GM18867 (cell line): ENCODE data around the gene NUDT14.

Experiments used
- ATAC-seq: cut with Tn5 transposase; IDR thresholded peaks from one replicate; pipeline ENCODE4 v1.9.1; 2021; ENCODE audit warnings: mild to moderate bottlenecking, moderate library complexity; ENCODE audit not compliant: unreplicated experiment

The NUDT14 gene

GRCh38 chr14:105180592-105181548 is at the start of gene NUDT14:
TSS of gene NUDT14 (minus strand) at chr14:105181312. CDS start at chr14:105181209, 103 bp downstream.
- ATAC-seq: peak; percentile 57

GRCh38 chr14:105229099-105229655 is 48.1 kb upstream of the NUDT14 start:
- ATAC-seq: no peak

GRCh38 chr14:105228562-105228961 is 47.5 kb upstream of the NUDT14 start:
- ATAC-seq: no peak

- ATAC-seq: no peak
Observed at GRCh38 chr14:105227346-105227745, 46.2 kb upstream of the NUDT14 start.

- no peak for ATAC-seq
Observed at GRCh38 chr14:105226198-105226597, 45.1 kb upstream of the NUDT14 start.

GRCh38 chr14:105224845-105225570 is 43.9 kb upstream of the NUDT14 start:
- ATAC-seq: no peak

- ATAC-seq: no peak
Observed at GRCh38 chr14:105223770-105224544, 42.8 kb upstream of the NUDT14 start.

- ATAC-seq: no peak
Observed at GRCh38 chr14:105223260-105223659, 42.1 kb upstream of the NUDT14 start.

- ATAC-seq: no peak
Observed at GRCh38 chr14:105221598-105222178, 40.6 kb upstream of the NUDT14 start.

GRCh38 chr14:105220699-105221597 is 39.8 kb upstream of the NUDT14 start:
- ATAC-seq: no peak

GRCh38 chr14:105219753-105220152 is 38.6 kb upstream of the NUDT14 start:
- ATAC-seq: no peak

- ATAC-seq: no peak
Observed at GRCh38 chr14:105219043-105219612, 38.0 kb upstream of the NUDT14 start.

- ATAC-seq: no peak
Observed at GRCh38 chr14:105218611-105219010, 37.5 kb upstream of the NUDT14 start.

GRCh38 chr14:105217774-105218173 is 36.7 kb upstream of the NUDT14 start:
- ATAC-seq: no peak

- ATAC-seq: no peak
Observed at GRCh38 chr14:105216490-105217247, 35.6 kb upstream of the NUDT14 start.

GRCh38 chr14:105215602-105216001 is 34.5 kb upstream of the NUDT14 start:
- no peak for ATAC-seq

- no peak for ATAC-seq
Observed at GRCh38 chr14:105214324-105214915, 33.3 kb upstream of the NUDT14 start.

- no peak for ATAC-seq
Observed at GRCh38 chr14:105213361-105213760, 32.2 kb upstream of the NUDT14 start.
